GM12878 (cell line): Measurements from ENCODE around the gene TOGARAM1. TPM values are rescaled to one million over a fixed set of nuclear protein-coding genes. Genes with fewer than 3 reads are reported as not detected.

Source experiments
- ATAC-seq: fragments of 200-7000 bp; cut with Tn5 transposase; 3 replicates; pipeline ENCODE4 v1.9.1; 2020; ENCODE audit warnings: mild to moderate bottlenecking, moderate library complexity
- BruUV-seq: library from RNA; stranded (reverse); fragments of 400-500 nt; replicated peaks from 2 replicates; lab custom pipeline; 2021; lab: Mats Ljungman, UMichigan
- CTCF ChIA-PET: fragments of 300-600 bp; sonication (Branson Sonifier 250); formaldehyde crosslinking; extraction: SDS; loops from one replicate; lab custom pipeline; 2021; ENCODE audit warnings: inconsistent platforms; lab: Yijun Ruan, JAX
- POLR2A ChIA-PET: fragments of 350-600 bp; formaldehyde crosslinking; extraction: SDS; loops from one replicate; lab custom pipeline; 2021; ENCODE audit warnings: inconsistent platforms; lab: Charles Lee
- RAD21 ChIA-PET: fragments of 300-600 bp; sonication (Branson Sonifier 250); formaldehyde crosslinking; loops from one replicate; lab custom pipeline; 2023; ENCODE audit warnings: antibody characterized with exemption; ENCODE audit not compliant: unreplicated experiment; lab: Charles Lee
- SMC1A ChIA-PET: fragments of 300-600 bp; sonication (Branson Sonifier 250); formaldehyde crosslinking; loops from one replicate; lab custom pipeline; 2023; ENCODE audit not compliant: unreplicated experiment, uncharacterized antibody; lab: Charles Lee
- DNase-seq: peaks from one replicate; pipeline ENCODE4 v3.0.0-alpha.2; 2011; ENCODE audit warnings: low read depth, low spot score
- FAIRE-seq: peaks from 3 replicates; lab custom pipeline; 2011; peaks lifted over from hg19 to GRCh38; lab: Jason Lieb, UNC
- H2AFZ ChIP-seq: 2 replicates; pipeline ENCODE4 v1.6.0; 2011; ENCODE audit warnings: low read depth, low read length, control low read depth; ENCODE audit not compliant: control insufficient read depth
- H3K27ac ChIP-seq: 2 replicates; pipeline ENCODE4 v1.5.1; 2011; ENCODE audit warnings: control low read depth; ENCODE audit not compliant: control insufficient read depth, insufficient read depth
- H3K27me3 ChIP-seq, 2 experiments: replicated peaks in 1 of 2; 2 replicates each; pipeline versions ENCODE4 v1.6.0 to v1.6.1; 2011; ENCODE audit warnings: low read length in 1 of 2; ENCODE audit not compliant: control insufficient read depth in 2 of 2, insufficient read depth in 2 of 2
- H3K36me3 ChIP-seq, 2 experiments: 2 replicates each; pipeline ENCODE4 v1.5.1; 2011; ENCODE audit warnings: low read length in 1 of 2; ENCODE audit not compliant: control insufficient read depth in 2 of 2, insufficient read depth in 2 of 2
- H3K4me1 ChIP-seq: 2 replicates; pipeline ENCODE4 v1.6.1; 2011; ENCODE audit warnings: mild to moderate bottlenecking, low read length, moderate library complexity, mixed read lengths; ENCODE audit not compliant: control insufficient read depth, insufficient read depth
- H3K4me2 ChIP-seq: 2 replicates; pipeline ENCODE4 v1.6.0; 2011; ENCODE audit warnings: control low read depth; ENCODE audit not compliant: control insufficient read depth, insufficient read depth
- H3K4me3 ChIP-seq: fragments of 200-600 bp; sonication (generic); 2 replicates; pipeline ENCODE4 v1.5.1; 2016
- H3K79me2 ChIP-seq: 2 replicates; pipeline ENCODE4 v1.6.0; 2011; ENCODE audit warnings: low read length; ENCODE audit not compliant: control insufficient read depth, insufficient read depth
- H3K9ac ChIP-seq: 2 replicates; pipeline ENCODE4 v1.8.0; 2011; ENCODE audit warnings: low read length, control low read depth, mixed read lengths; ENCODE audit not compliant: control insufficient read depth, insufficient read depth
- H3K9me3 ChIP-seq: replicated peaks from 3 replicates; pipeline ENCODE4 v1.5.1; 2011; ENCODE audit warnings: mild to moderate bottlenecking, low read length; ENCODE audit not compliant: control insufficient read depth, insufficient read depth
- H4K20me1 ChIP-seq: 2 replicates; pipeline ENCODE4 v1.6.0; 2011; ENCODE audit not compliant: control insufficient read depth, insufficient read depth
- BCL11A ChIP-seq: IDR thresholded peaks from 2 replicates; pipeline ENCODE4 v1.6.1; 2011; ENCODE audit warnings: low read depth, low read length
- BMI1 ChIP-seq: fragments of 450-650 bp; IDR thresholded peaks from 2 replicates; pipeline ENCODE4 v1.6.1; 2016; ENCODE audit warnings: mild to moderate bottlenecking, moderate library complexity, borderline replicate concordance
- CHD2 ChIP-seq: IDR thresholded peaks from 2 replicates; pipeline ENCODE4 v1.6.1; 2011; ENCODE audit warnings: low read depth, low read length, improper control_type of control experiment, borderline replicate concordance
- CHD4 ChIP-seq: fragments of 200-600 bp; sonication (generic); IDR thresholded peaks from 2 replicates; pipeline ENCODE4 v1.6.1; 2016; ENCODE audit warnings: mild to moderate bottlenecking
- JUNB ChIP-seq: IDR thresholded peaks from 2 replicates; pipeline ENCODE4 v1.6.1; 2016; ENCODE audit warnings: antibody characterized with exemption, mild to moderate bottlenecking
- NFYA ChIP-seq: IDR thresholded peaks from 2 replicates; pipeline ENCODE4 v1.6.1; 2011; ENCODE audit warnings: low read depth, mild to moderate bottlenecking, low read length, improper control_type of control experiment, borderline replicate concordance
- NR2C1 ChIP-seq: fragments of 450-650 bp; IDR thresholded peaks from 2 replicates; pipeline ENCODE4 v1.6.1; 2017; ENCODE audit warnings: antibody characterized with exemption, mild to moderate bottlenecking, moderate library complexity
- NRF1 ChIP-seq: conservative IDR thresholded peaks from 2 replicates; pipeline ENCODE4 v1.6.1; 2011; ENCODE audit warnings: mild to moderate bottlenecking, low read depth, low read length, improper control_type of control experiment
- PAX5 ChIP-seq: IDR thresholded peaks from 2 replicates; pipeline ENCODE4 v1.6.1; 2011; ENCODE audit warnings: low read depth, low read length, borderline replicate concordance
- PML ChIP-seq: IDR thresholded peaks from 2 replicates; pipeline ENCODE4 v1.6.1; 2012; ENCODE audit warnings: low read length, inconsistent platforms
- STAT3 ChIP-seq: IDR thresholded peaks from 2 replicates; pipeline ENCODE4 v1.6.1; 2011; ENCODE audit warnings: low read depth, low read length, improper control_type of control experiment
- TCF3 ChIP-seq: IDR thresholded peaks from 2 replicates; pipeline ENCODE4 v1.6.1; 2012; ENCODE audit warnings: low read depth, mild to moderate bottlenecking, low read length, borderline replicate concordance; ENCODE audit not compliant: insufficient read depth
- YY1 ChIP-seq: IDR thresholded peaks from 2 replicates; pipeline ENCODE4 v1.6.1; 2011; ENCODE audit warnings: low read depth, mild to moderate bottlenecking, low read length
- ZBED1 ChIP-seq: IDR thresholded peaks from 2 replicates; pipeline ENCODE4 v1.6.1; 2016; ENCODE audit warnings: borderline replicate concordance
- WGBS: methylation state at CpG from one replicate; pipeline ENCODE4 v1.1.6; 2016; ENCODE audit warnings: low lambda C conversion rate; ENCODE audit not compliant: insufficient replicate concordance, insufficient coverage; ENCODE audit errors: missing lambda C conversion rate; 5-methylcytosine and 5-hydroxymethylcytosine counted together
- in situ Hi-C: fragments of 300-500 bp; cut with MboI; formaldehyde crosslinking; loops from 9 replicates; pipeline ENCODE4 v1.14.3; 2018; ENCODE audit warnings: mixed read lengths
- intact Hi-C: fragments of 100-400 bp; cut with micrococcal nuclease; formaldehyde crosslinking; loops from one replicate; pipeline ENCODE4 v1.14.2; 2022; ENCODE audit not compliant: unreplicated experiment
- polyA plus RNA-seq, 11 experiments: library from polyadenylated mRNA; depleted of rRNA in 4 of 11; unstranded in 6 of 11; stranded (reverse) in 5 of 11; fragments of >200 nt; fragmentation: Nextera tagmentation in 4 of 11; fragmentation: Illumina TruSeq in 1 of 11; extraction: Ambion mirVana in 4 of 11; extraction: Trizol in 1 of 11; gene quantifications; 1 replicate in 1 of 11; 2 replicates in 10 of 11; pipeline versions ENCODE4 v1.2.1 to v1.2.3, GENCODE V29; 2011 to 2016; ENCODE audit warnings: inconsistent platforms in 2 of 11, missing spikeins in 2 of 11, low read depth in 1 of 11
- total RNA-seq, 4 experiments: library from RNA; depleted of rRNA in 3 of 4; stranded (reverse); fragments of >200 nt in 3 of 4; fragmentation: Illumina TruSeq in 1 of 4; extraction: Trizol in 1 of 4; gene quantifications; 2 replicates each; pipeline versions ENCODE4 v1.2.1 to v1.2.3, GENCODE V29; 2013 to 2021

Gene TOGARAM1
- total and polyA plus RNA-seq, 10 of the 15 experiments (the other 5 are each of a cell fraction or from before 2014, with no cell fraction given): 2.1 to 14.4 (median 7.2) TPM

DNA sequence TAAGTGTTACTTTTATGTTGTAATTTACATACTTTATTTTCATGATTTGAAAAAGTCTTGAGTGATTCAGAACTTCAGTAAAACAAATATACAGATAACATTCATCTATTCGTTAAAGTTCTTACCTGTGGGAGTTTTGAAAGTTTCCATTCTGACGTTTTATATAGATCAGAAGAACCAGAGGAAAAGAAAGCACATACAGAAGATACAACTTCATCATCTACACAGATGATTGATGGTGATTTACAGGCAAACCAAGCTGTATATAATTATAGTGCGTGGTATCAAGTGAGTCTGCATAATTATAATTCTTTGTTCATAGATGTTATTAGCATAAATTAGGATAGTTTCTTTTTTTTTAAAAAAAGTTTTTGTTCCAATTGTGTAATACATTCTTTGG, 152.3 kb downstream of the TOGARAM1 start:
- no TSS peak for BruUV-seq
- Histone ChIP-seq H3K27ac (no peak overlapping the region), H4K20me1 (no peaks in the 10 kb centered on the region), H3K4me1 (no peaks in the 10 kb centered on the region), H3K27me3 (no peaks in the 10 kb centered on the region), H3K9ac (no peak overlapping the region), H3K79me2 (no peaks in the 10 kb centered on the region), H3K9me3 (no peaks in the 10 kb centered on the region), H3K36me3 (peaks cover 5 to 54% of the 10 kb centered on the region in 2 experiments), H3K4me3 (no peak overlapping the region), H3K4me2 (no peak overlapping the region), H2AFZ (no peak overlapping the region)
- in situ Hi-C loops: no loop called here
- TF ChIP-seq PML: no peak
- TF ChIP-seq NR2C1: no peak
- TF ChIP-seq NFYA: no peak
- TF ChIP-seq NRF1: no peak
- TF ChIP-seq TCF3: no peak
- no peak for TF ChIP-seq CHD4
- TF ChIP-seq CHD2: no peak
- no peak for TF ChIP-seq BMI1
- no peak for TF ChIP-seq YY1
- no peak for TF ChIP-seq PAX5
- TF ChIP-seq JUNB: no peak
- no peak for TF ChIP-seq STAT3
- TF ChIP-seq BCL11A: no peak
- no peak for TF ChIP-seq ZBED1
- WGBS: 76% methylated on average over 3 of the region's 3 CpGs
- ChIA-PET CTCF (interaction anchor here (0.6 to 1.9 kb wide), 5 partner anchors 9 to 154 kb away, joined by 3 to 4 read pairs (median 3); no protein-coding TSS in a partner anchor), POLR2A (no interaction called here), SMC1A (interaction anchor here (1.0 to 1.9 kb wide), 2 partner anchors 8 to 15 kb away, joined by 4 to 7 read pairs; no protein-coding TSS in a partner anchor), RAD21 (no interaction called here)
- intact Hi-C loops: no loop called here
- DNase-seq (no peak), ATAC-seq (no peak), FAIRE-seq (no peak)
